Trophoblast cell (in vitro differentiated cells and primary cell): Measurements from ENCODE around the gene LENG8.
"Not testable (repeated sequence)": the region's sequence is repeated elsewhere in the genome, so short reads cannot be mapped to it uniquely, and the experiment has no call there.

ENCODE experiments used
- DNase-seq, 2 donors: peaks; one replicate each; pipeline ENCODE4 v3.0.0-alpha.2; 2016
- H2AFZ ChIP-seq: 2 replicates; pipeline ENCODE4 v1.6.1; 2013; ENCODE audit warnings: low read length, moderate library complexity, mild to moderate bottlenecking; ENCODE audit not compliant: insufficient read depth, poor library complexity
- H2AK5ac ChIP-seq: 2 replicates; pipeline ENCODE4 v1.6.1; 2013; ENCODE audit warnings: mild to moderate bottlenecking, low read length
- H2BK120ac ChIP-seq: 2 replicates; pipeline ENCODE4 v1.6.1; 2013; ENCODE audit warnings: low read length, mild to moderate bottlenecking, moderate library complexity; ENCODE audit not compliant: insufficient read depth, poor library complexity
- H2BK12ac ChIP-seq: 2 replicates; pipeline ENCODE4 v1.6.1; 2013; ENCODE audit warnings: mild to moderate bottlenecking, low read length, moderate library complexity
- H2BK5ac ChIP-seq: 2 replicates; pipeline ENCODE4 v1.6.1; 2013; ENCODE audit warnings: low read length, low read depth, moderate library complexity, mild to moderate bottlenecking; ENCODE audit not compliant: poor library complexity
- H3K14ac ChIP-seq: 2 replicates; pipeline ENCODE4 v1.6.1; 2013; ENCODE audit warnings: mild to moderate bottlenecking, low read length
- H3K18ac ChIP-seq: 2 replicates; pipeline ENCODE4 v1.6.1; 2013; ENCODE audit warnings: mild to moderate bottlenecking, low read length
- H3K23ac ChIP-seq: 2 replicates; pipeline ENCODE4 v1.6.1; 2013; ENCODE audit warnings: low read length
- H3K27ac ChIP-seq: 2 replicates; pipeline ENCODE4 v1.5.1; 2013; ENCODE audit warnings: low read depth, mild to moderate bottlenecking, inconsistent platforms, low read length, moderate library complexity
- H3K27me3 ChIP-seq: 2 replicates; pipeline ENCODE4 v1.6.1; 2013; ENCODE audit warnings: inconsistent platforms, mild to moderate bottlenecking, low read length, moderate library complexity; ENCODE audit not compliant: insufficient read depth
- H3K36me3 ChIP-seq, 2 experiments: 1 replicate in 1 of 2; 2 replicates in 1 of 2; pipeline ENCODE4 v1.6.1; 2013; ENCODE audit warnings: low read length in 2 of 2, mild to moderate bottlenecking in 2 of 2, moderate library complexity in 1 of 2; ENCODE audit not compliant: insufficient read depth in 2 of 2, control insufficient read depth in 1 of 2
- H3K4ac ChIP-seq: 2 replicates; pipeline ENCODE4 v1.6.1; 2013; ENCODE audit warnings: low read depth, mild to moderate bottlenecking, low read length, moderate library complexity
- H3K4me1 ChIP-seq, 2 experiments: 1 replicate in 1 of 2; 2 replicates in 1 of 2; pipeline ENCODE4 v1.6.1; 2013; ENCODE audit warnings: low read length in 2 of 2, mild to moderate bottlenecking in 2 of 2, moderate library complexity in 1 of 2; ENCODE audit not compliant: insufficient read depth in 2 of 2, control insufficient read depth in 1 of 2
- H3K4me2 ChIP-seq: 2 replicates; pipeline ENCODE4 v1.6.1; 2013; ENCODE audit warnings: inconsistent platforms, mild to moderate bottlenecking, low read length, moderate library complexity
- H3K4me3 ChIP-seq: 2 replicates; pipeline ENCODE4 v1.5.1; 2013; ENCODE audit warnings: mild to moderate bottlenecking, low read depth, low read length, inconsistent platforms
- H3K79me1 ChIP-seq: one replicate; pipeline ENCODE4 v1.6.1; 2013; ENCODE audit warnings: low read length
- H3K79me2 ChIP-seq: 2 replicates; pipeline ENCODE4 v1.6.1; 2013; ENCODE audit warnings: low read length, mild to moderate bottlenecking; ENCODE audit not compliant: control insufficient read depth, insufficient read depth, poor library complexity
- H3K9ac ChIP-seq: 2 replicates; pipeline ENCODE4 v1.6.1; 2013; ENCODE audit warnings: mild to moderate bottlenecking, low read length
- H3K9me3 ChIP-seq: 2 replicates; pipeline ENCODE4 v1.6.1; 2013; ENCODE audit warnings: low read depth, mild to moderate bottlenecking, control low read depth, inconsistent platforms, low read length; ENCODE audit not compliant: insufficient read depth
- H4K12ac ChIP-seq: 2 replicates; pipeline ENCODE4 v1.6.1; 2013; ENCODE audit warnings: low read depth, mild to moderate bottlenecking, low read length, moderate library complexity
- H4K8ac ChIP-seq: 2 replicates; pipeline ENCODE4 v1.6.1; 2013; ENCODE audit warnings: low read depth, mild to moderate bottlenecking, low read length, moderate library complexity
- H4K91ac ChIP-seq: one replicate; pipeline ENCODE4 v1.6.1; 2013; ENCODE audit warnings: low read depth, mild to moderate bottlenecking, low read length, moderate library complexity
- WGBS: extraction: QIAGEN DNeasy Blood & Tissue Kit; methylation state at CpG from one replicate; pipeline ENCODE4 v1.1.7; 2013; ENCODE audit warnings: missing lambda C conversion rate; ENCODE audit not compliant: insufficient read length, insufficient coverage; ENCODE audit errors: extremely low coverage; 5-methylcytosine and 5-hydroxymethylcytosine counted together

Gene LENG8

GRCh38 chr19:54502518-54503048 is 53.6 kb downstream of the LENG8 start, which contains the start of gene LAIR2:
TSS of gene LAIR2 (plus strand) at chr19:54502831. CDS start at chr19:54502919, 88 bp downstream.
- no peak within 1 kb of the TSS for H3K4ac ChIP-seq
- H3K27me3 ChIP-seq = no peaks in the 10 kb centered on the region
- DNase-seq = peak; percentile 50 to 85
- peaks cover 27% of the 10 kb centered on the region for H3K9me3 ChIP-seq
- H2BK120ac ChIP-seq = no peak within 1 kb of the TSS
- no CpG with 5 or more reads among the region's 14 CpGs for WGBS
- no peaks in the 10 kb centered on the region for H3K79me1 ChIP-seq
- no peak within 1 kb of the TSS for H2AK5ac ChIP-seq
- no peak within 1 kb of the TSS for H3K18ac ChIP-seq
- H3K14ac ChIP-seq = no peak within 1 kb of the TSS
- H4K91ac ChIP-seq = no peak within 1 kb of the TSS
- no peak within 1 kb of the TSS for H2BK5ac ChIP-seq
- H3K4me3 ChIP-seq = no peak within 1 kb of the TSS
- no peak within 1 kb of the TSS for H2AFZ ChIP-seq
- no peak within 1 kb of the TSS for H2BK12ac ChIP-seq
- H3K9ac ChIP-seq = no peak within 1 kb of the TSS
- H3K27ac ChIP-seq = no peak within 1 kb of the TSS
- no peak within 1 kb of the TSS for H4K8ac ChIP-seq
- H3K23ac ChIP-seq = no peak within 1 kb of the TSS
- no peaks in the 10 kb centered on the region for H3K4me1 ChIP-seq
- H3K4me2 ChIP-seq = no peak within 1 kb of the TSS
- no peaks in the 10 kb centered on the region for H3K36me3 ChIP-seq
- no peaks in the 10 kb centered on the region for H3K79me2 ChIP-seq
- H4K12ac ChIP-seq = no peak within 1 kb of the TSS

- not testable (repeated sequence) for H3K27me3 ChIP-seq, H3K4ac ChIP-seq, H2BK120ac ChIP-seq, H3K79me1 ChIP-seq, H3K27ac ChIP-seq, H3K4me2 ChIP-seq, H3K14ac ChIP-seq, H3K4me1 ChIP-seq, H3K23ac ChIP-seq, DNase-seq, H4K91ac ChIP-seq, H2AK5ac ChIP-seq, H3K79me2 ChIP-seq, H3K9ac ChIP-seq, H3K4me3 ChIP-seq, H2BK12ac ChIP-seq, H3K36me3 ChIP-seq, H4K12ac ChIP-seq, H2BK5ac ChIP-seq, H2AFZ ChIP-seq, H3K18ac ChIP-seq, H4K8ac ChIP-seq
- peaks cover 35% of the 10 kb centered on the region for H3K9me3 ChIP-seq
- no CpG with 5 or more reads among the region's 4 CpGs for WGBS
Measured at GRCh38 chr19:54505542-54505941, 56.5 kb downstream of the LENG8 start.

- Histone ChIP-seq H3K4me2 (no peak overlapping the region), H3K18ac (no peak overlapping the region), H3K9ac (no peak overlapping the region), H2BK12ac (no peak overlapping the region), H2BK5ac (no peak overlapping the region), H3K79me1 (no peaks in the 10 kb centered on the region), H3K4me1 (no peaks in the 10 kb centered on the region), H3K27me3 (no peaks in the 10 kb centered on the region), H4K8ac (no peak overlapping the region), H4K12ac (no peak overlapping the region), H4K91ac (no peak overlapping the region), H3K14ac (no peak overlapping the region), H3K27ac (no peak overlapping the region), H3K4ac (no peak overlapping the region), H2AFZ (no peak overlapping the region), H2AK5ac (no peak overlapping the region), H3K9me3 (peaks cover 31% of the 10 kb centered on the region), H3K36me3 (no peaks in the 10 kb centered on the region), H2BK120ac (no peak overlapping the region), H3K4me3 (no peak overlapping the region), H3K23ac (no peak overlapping the region), H3K79me2 (no peaks in the 10 kb centered on the region)
- no CpG with 5 or more reads among the region's 10 CpGs for WGBS
- peak; percentile 38 to 86 for DNase-seq
Measured at GRCh38 chr19:54506079-54506478, 57.1 kb downstream of the LENG8 start.

- peaks cover 35% of the 10 kb centered on the region for H3K9me3 ChIP-seq
- not testable (repeated sequence) for H2AFZ ChIP-seq, H2BK5ac ChIP-seq, H4K8ac ChIP-seq, H3K79me2 ChIP-seq, H3K23ac ChIP-seq, H3K4ac ChIP-seq, H3K4me2 ChIP-seq, H2BK12ac ChIP-seq, H3K14ac ChIP-seq, H4K91ac ChIP-seq, H3K27me3 ChIP-seq, H3K18ac ChIP-seq, DNase-seq, H3K79me1 ChIP-seq, H3K9ac ChIP-seq, H3K4me3 ChIP-seq, H4K12ac ChIP-seq, H3K36me3 ChIP-seq, H3K27ac ChIP-seq, H2BK120ac ChIP-seq, H2AK5ac ChIP-seq, H3K4me1 ChIP-seq
- no CpG with 5 or more reads among the region's 15 CpGs for WGBS
Measured at GRCh38 chr19:54507038-54507717, 58.2 kb downstream of the LENG8 start.
